ENCODE measurements around the gene C1orf232. TPM values are rescaled to one million over a fixed set of nuclear protein-coding genes. Genes with fewer than 3 reads are reported as not detected.

C1orf232 gene
- total RNA-seq (2022; extraction: Qiagen RNA extraction; ENCODE audit: low read depth), result not detected in 5 replicates

DNA sequence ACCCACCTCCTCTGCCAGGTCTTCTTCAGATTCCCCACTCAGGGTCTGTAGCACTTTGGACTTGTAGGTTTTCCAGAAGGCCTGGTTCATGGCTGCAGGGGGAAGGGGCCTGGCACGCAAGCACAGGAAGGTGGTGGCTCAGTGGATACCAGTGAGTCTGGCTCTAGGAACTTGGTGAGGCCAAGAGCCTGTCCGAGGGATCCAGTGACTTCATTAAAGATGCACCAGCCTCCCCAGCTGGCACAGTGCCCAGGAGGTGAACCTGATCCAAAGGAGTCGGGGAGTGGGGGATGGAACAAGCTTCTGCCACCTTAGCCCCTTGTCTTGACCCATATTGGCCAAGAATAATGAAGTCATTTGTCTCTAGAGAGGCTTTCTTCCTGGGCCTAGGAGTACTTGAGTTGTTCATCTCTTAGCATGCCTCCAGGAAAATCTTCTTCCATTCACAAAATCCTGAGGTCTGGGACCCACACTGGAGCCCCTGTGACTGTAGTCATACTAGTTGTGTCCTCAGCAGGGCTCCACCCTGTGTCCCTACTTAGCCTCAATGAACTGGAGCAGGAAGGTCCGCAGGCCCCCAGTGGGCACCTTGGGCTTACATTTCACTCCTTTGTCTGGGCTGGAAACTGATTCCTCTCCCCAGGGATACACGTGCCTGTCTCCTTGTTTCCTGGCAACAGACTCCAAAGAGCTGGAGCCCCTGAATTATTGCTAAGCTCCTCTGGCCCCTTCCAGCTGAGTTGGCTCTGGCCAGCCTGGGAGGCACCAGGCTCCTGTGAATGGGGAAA is at the start of gene C1orf232:
Gene C1orf232, minus strand, starts transcription at position 554 of the 788 bp plus-strand sequence. Its CDS starts 464 bp downstream, at position 90.

DNA sequence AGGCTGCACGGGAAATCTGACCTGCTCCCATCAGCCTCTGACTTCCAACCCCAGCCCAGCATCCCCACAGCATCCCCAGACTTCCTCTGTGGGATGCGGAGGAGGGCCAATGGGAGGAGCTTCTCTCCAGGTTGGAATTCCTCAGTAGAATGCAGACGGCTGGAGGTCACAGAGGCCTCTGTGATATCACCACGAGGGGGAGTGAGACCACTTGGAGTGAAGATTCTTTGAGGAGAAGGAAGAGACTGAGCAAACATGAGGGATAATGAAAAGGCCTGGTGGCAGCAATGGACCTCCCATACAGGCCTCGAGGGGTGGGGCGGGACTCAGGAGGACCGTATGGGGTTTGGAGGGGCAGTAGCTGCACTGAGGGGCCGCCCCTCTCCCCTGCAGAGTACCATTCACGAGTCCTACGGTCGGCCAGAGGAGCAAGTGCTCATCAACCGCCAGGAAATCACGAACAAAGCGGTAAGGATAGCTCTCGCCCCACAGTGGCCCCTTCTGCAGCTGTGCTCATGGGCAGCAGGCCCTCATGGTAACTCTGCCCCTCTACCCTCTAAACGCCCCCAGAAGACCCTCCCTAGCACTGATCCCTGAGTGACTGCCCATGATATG is 21.7 kb upstream of the C1orf232 start, which contains the start of gene CATSPER4:
Gene CATSPER4, plus strand, starts transcription at position 230 of the 615 bp plus-strand sequence. Its CDS starts 26 bp downstream, at position 256.

DNA sequence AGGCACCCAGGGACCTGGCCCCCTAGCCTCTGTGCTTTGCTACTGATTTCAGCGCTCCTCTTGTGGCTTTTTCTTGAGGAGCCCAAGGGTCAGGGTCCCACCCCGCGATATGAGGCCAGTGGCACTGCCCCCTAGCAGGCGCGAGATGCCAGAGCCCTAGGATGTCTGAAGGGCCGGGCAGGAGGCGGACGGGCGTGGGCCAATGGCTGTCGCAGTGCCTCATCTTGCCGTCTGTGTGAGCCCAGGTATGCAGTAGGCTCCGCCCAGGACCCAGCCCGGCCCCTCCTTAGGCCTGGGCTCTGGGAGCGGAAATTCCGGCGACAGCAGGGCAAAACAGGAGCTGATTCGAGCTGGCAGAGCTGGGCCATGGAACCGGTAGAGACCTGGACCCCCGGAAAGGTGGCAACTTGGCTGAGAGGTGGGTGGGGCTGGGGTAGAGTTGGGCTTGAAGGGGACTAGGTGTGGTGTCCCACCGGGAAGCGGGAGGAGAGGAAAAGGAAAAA is 8.5 kb upstream of the C1orf232 start, which contains the start of gene CNKSR1:
Gene CNKSR1, plus strand, starts transcription at position 310 of the 503 bp plus-strand sequence. Its CDS starts 57 bp downstream, at position 367.

DNA sequence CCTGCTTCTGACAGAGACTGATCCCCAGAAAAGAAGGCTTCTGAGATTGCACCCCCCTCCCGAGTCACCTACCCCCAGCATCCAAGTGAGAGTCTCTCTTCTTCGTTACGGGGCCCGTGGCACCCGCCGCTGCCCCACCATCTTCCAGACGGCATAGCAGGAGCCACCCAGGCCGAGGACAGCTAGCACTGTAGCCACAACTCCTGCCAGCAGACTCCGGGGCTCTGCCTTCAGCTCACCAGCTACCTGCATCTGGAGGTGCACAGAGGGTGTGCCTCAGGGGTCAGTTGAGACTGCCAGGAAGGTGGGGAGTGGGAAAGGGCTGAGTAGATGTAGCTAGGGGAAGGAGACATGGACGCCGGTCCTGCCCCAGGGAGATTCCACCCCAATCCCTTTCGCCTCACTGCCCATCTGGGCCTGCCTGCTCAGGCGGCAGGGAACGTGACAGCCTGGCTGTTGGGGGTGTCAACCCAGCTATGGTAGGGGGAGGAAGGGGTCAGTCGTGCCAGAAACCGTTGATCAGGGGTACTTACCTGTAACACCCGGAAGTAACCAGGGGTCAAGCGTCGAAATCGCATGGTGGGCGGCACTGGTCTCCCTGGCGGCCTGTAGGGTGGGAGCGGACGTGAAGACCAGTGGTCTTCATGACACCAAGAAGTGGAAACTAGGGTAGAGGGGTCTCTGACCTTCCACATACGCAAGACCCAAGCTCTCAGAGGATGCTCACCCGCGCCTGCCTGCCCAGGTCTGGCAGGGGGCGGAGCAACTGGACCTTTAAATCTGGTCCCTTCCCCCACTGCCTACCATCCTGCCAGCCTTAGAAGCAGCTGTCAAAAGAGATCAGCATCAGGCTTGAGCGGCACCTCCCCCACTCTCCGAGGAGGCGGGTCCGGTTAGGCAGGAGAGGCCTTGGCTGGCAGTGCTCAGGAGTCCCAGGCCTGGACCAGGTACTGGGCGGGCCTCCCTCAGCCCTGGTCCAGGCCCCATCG is 2.6 kb upstream of the C1orf232 start, which contains the start of gene ZNF593OS:
Gene ZNF593OS, minus strand, starts transcription at position 749 of the 989 bp plus-strand sequence. Its CDS starts 171 bp downstream, at position 578.

DNA sequence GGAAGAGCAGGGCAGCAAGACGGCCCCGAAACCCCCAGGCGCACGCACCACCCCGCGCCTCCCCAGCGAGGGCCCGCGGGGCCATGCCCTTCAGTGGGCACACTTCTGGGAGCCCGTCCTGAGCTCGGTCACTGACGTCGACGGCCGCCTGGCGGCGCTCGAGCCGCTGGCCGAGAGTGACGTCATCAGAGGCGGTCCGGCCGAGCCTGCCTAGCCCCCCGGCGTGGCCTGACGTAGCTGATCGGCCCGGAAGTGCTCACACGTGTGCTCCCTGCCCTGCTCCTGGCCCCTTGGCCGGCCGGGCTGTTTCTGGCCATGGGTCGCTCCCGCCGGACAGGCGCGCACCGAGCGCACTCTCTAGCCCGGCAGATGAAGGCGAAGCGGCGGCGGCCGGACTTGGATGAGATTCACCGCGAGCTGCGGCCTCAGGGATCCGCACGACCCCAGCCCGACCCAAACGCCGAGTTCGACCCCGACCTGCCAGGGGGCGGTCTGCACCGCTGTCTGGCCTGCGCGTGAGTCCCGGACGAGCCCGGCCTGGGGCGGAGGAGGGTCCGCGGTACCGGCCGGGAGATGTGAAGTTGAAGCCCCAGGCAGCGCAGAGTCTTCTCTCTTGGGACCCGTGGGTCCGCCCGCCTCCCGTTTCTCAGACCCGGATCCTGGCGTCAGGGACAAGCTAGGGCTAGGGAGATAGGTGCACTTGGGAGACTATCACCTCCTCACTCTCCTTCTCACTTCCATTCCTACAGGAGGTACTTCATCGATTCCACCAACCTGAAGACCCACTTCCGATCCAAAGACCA is 1.1 kb upstream of the C1orf232 start, which contains the start of gene ZNF593:
Gene ZNF593, plus strand, starts transcription at position 240 of the 803 bp plus-strand sequence. Its CDS starts 76 bp downstream, at position 316.

DNA sequence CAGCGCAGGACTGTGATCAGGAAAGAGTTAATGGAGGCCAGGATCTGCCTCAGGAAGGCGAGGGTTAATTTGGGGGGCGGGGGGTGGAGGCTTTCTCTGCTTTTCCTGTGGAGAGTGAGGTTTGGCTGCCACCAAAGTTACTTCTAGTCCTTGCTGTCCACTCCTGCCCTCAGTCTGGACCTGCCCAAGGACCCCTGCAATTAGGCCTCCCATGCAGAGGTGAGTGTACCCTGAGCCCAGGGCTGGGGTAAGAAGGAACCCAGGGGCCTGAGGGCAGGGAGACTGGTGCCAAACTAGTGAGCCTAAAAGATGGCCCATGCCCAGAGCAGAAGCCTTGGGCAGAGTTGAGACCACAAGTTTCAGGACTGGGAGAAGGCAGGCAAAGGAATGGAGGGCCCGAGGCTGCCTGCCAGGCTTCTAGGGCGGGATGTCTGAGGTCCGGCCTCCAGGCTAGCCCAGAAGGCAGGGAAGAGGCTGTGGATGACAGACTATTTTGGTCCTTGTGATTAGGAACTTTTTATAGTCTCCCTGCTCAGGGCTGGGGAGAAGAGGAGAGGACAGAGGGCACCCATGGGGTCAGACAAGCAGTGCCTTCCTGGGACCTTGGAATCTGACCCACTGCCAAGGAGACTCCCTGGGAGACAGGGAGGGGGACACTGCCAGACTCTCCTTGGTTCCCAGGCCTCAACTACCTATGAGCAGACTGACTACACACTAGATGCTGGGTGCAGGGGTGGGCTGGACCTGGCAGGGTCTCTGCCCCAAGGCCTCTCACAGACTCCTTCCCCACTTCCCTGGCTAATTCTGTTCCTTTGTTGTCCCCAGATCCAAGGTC is 9.6 kb downstream of the C1orf232 start, which contains the start of gene FAM110D:
Gene FAM110D, plus strand, starts transcription at position 172 of the 835 bp plus-strand sequence. CDS start 2,213 bp downstream, outside the sequence.

Other genes with a start within 250 kb of the C1orf232 start
- gene PAFAH2, start 170.9 kb downstream of the C1orf232 start, total RNA-seq (2022; extraction: Qiagen RNA extraction; ENCODE audit: low read depth), result 6.1 to 7.9 TPM (median 6.8 TPM) in 5 replicates
- gene EXTL1, start 147.2 kb downstream of the C1orf232 start, total RNA-seq (2022; extraction: Qiagen RNA extraction; ENCODE audit: low read depth), result not detected in 5 replicates
- gene SLC30A2, start 122.8 kb downstream of the C1orf232 start, total RNA-seq (2022; extraction: Qiagen RNA extraction; ENCODE audit: low read depth), result 0.08 to 0.13 TPM in 2 of 5 replicates, not detected in the others
- 0.07 to 0.08 TPM in 2 of 5 replicates, not detected in the others for gene TRIM63, start 101.3 kb downstream of the C1orf232 start, total RNA-seq (2022; extraction: Qiagen RNA extraction; ENCODE audit: low read depth)
- gene PDIK1L, start 57.1 kb downstream of the C1orf232 start, total RNA-seq (2022; extraction: Qiagen RNA extraction; ENCODE audit: low read depth), result 0.73 to 2.3 TPM (median 1.9 TPM) in 5 replicates
- gene FAM110D, start 9.9 kb downstream of the C1orf232 start, total RNA-seq (2022; extraction: Qiagen RNA extraction; ENCODE audit: low read depth), result 0.06 TPM in 1 of 5 replicates, not detected in the others
- gene ZNF593, start 945 bp upstream of the C1orf232 start, total RNA-seq (2022; extraction: Qiagen RNA extraction; ENCODE audit: low read depth), result 52.3 to 67.9 TPM (median 66.6 TPM) in 5 replicates
- 0.36 TPM in 1 of 5 replicates, not detected in the others for gene ZNF593OS, start 2.9 kb upstream of the C1orf232 start, total RNA-seq (2022; extraction: Qiagen RNA extraction; ENCODE audit: low read depth)
- 0.13 to 0.35 TPM (median 0.30 TPM) in 5 replicates for gene CNKSR1, start 8.5 kb upstream of the C1orf232 start, total RNA-seq (2022; extraction: Qiagen RNA extraction; ENCODE audit: low read depth)
- not detected in 5 replicates for gene CATSPER4, start 21.6 kb upstream of the C1orf232 start, total RNA-seq (2022; extraction: Qiagen RNA extraction; ENCODE audit: low read depth)
- gene CEP85, start 65.2 kb upstream of the C1orf232 start, total RNA-seq (2022; extraction: Qiagen RNA extraction; ENCODE audit: low read depth), result 12.2 to 15.1 TPM (median 13.6 TPM) in 5 replicates
- 116 to 199 TPM (median 158 TPM) in 5 replicates for gene SH3BGRL3, start 111.1 kb upstream of the C1orf232 start, total RNA-seq (2022; extraction: Qiagen RNA extraction; ENCODE audit: low read depth)
- gene UBXN11, start 137.7 kb upstream of the C1orf232 start, total RNA-seq (2022; extraction: Qiagen RNA extraction; ENCODE audit: low read depth), result 11.1 to 17.7 TPM (median 16.8 TPM) in 5 replicates
- not detected in 5 replicates for gene CD52, start 149.0 kb upstream of the C1orf232 start, total RNA-seq (2022; extraction: Qiagen RNA extraction; ENCODE audit: low read depth)
- 0.48 to 2.0 TPM (median 1.4 TPM) in 5 replicates for gene CRYBG2, start 185.2 kb upstream of the C1orf232 start, total RNA-seq (2022; extraction: Qiagen RNA extraction; ENCODE audit: low read depth)
- not detected in 5 replicates for gene ZNF683, start 203.8 kb upstream of the C1orf232 start, total RNA-seq (2022; extraction: Qiagen RNA extraction; ENCODE audit: low read depth)
- gene LIN28A, start 241.9 kb upstream of the C1orf232 start, total RNA-seq (2022; extraction: Qiagen RNA extraction; ENCODE audit: low read depth), result 0.03 TPM in 1 of 5 replicates, not detected in the others